HCT116 (cell line): ENCODE measurements around the gene MYORG. TPM values are rescaled to one million over a fixed set of nuclear protein-coding genes. Genes with fewer than 3 reads are reported as not detected.

Experiments
- ATAC-seq: fragments of 200-7000 bp; cut with Tn5 transposase; 2 replicates; pipeline ENCODE4 v1.9.1; 2020; ENCODE audit warnings: mild to moderate bottlenecking, moderate library complexity
- BruUV-seq: library from RNA; stranded (reverse); fragments of 400-500 nt; replicated peaks from 2 replicates; lab custom pipeline; 2021; lab: Mats Ljungman, UMichigan
- CTCF ChIA-PET: fragments of 300-600 bp; sonication (Branson Sonifier 250); formaldehyde crosslinking; loops from one replicate; lab custom pipeline; 2021; ENCODE audit warnings: antibody characterized with exemption; lab: Charles Lee
- POLR2A ChIA-PET: fragments of 300-600, 350-600 bp; sonication (Branson Sonifier 250); formaldehyde crosslinking; loops from one replicate; lab custom pipeline; 2021; ENCODE audit warnings: antibody characterized with exemption; lab: Charles Lee
- RAD21 ChIA-PET, 2 experiments: fragments of 300-600 bp; sonication (Branson Sonifier 250); formaldehyde crosslinking; loops; one replicate each; lab custom pipeline; 2023; ENCODE audit warnings: low total read pairs in 2 of 2; ENCODE audit not compliant: uncharacterized antibody in 2 of 2, unreplicated experiment in 2 of 2, low non-redundant PET in 1 of 2; lab: Charles Lee
- DNase-seq: peaks from one replicate; pipeline ENCODE4 v3.0.0-alpha.2; 2010; ENCODE audit warnings: low read depth, low spot score
- H2AFZ ChIP-seq: fragments of 200-600 bp; shearing (Covaris generic), sonication (generic); 2 replicates; pipeline ENCODE4 v1.6.1; 2017; ENCODE audit warnings: low read depth, mixed run types, mixed read lengths, antibody characterized with exemption, low read length; ENCODE audit not compliant: poor library complexity, severe bottlenecking
- H3K27ac ChIP-seq: 2 replicates; pipeline ENCODE4 v1.5.1; 2012; ENCODE audit warnings: low read depth, low read length
- H3K27me3 ChIP-seq: fragments of 200-600 bp; sonication (generic); 2 replicates; pipeline ENCODE4 v1.6.1; 2016; ENCODE audit warnings: mixed run types, low read length, mixed read lengths; ENCODE audit not compliant: insufficient read depth
- H3K36me3 ChIP-seq, 2 experiments: fragments of 200-500 bp in 1 of 2; fragments of 200-600 bp in 1 of 2; sonication (Bioruptor generic) in 1 of 2; sonication (generic) in 1 of 2; 2 replicates each; pipeline versions ENCODE4 v1.5.1 to v1.6.1; 2014 to 2016; ENCODE audit warnings: low read length in 2 of 2, inconsistent platforms in 1 of 2, mixed read lengths in 1 of 2, mixed run types in 1 of 2; ENCODE audit not compliant: insufficient read depth in 2 of 2, control insufficient read depth in 1 of 2
- H3K4me1 ChIP-seq, 2 experiments: fragments of 200-600 bp in 1 of 2; sonication (generic) in 1 of 2; 2 replicates each; pipeline versions ENCODE4 v1.5.1 to v1.6.1; 2012 to 2017; ENCODE audit warnings: low read length in 2 of 2, inconsistent platforms in 1 of 2, mild to moderate bottlenecking in 1 of 2, mixed read lengths in 1 of 2, mixed run types in 1 of 2, moderate library complexity in 1 of 2; ENCODE audit not compliant: insufficient read depth in 2 of 2, control insufficient read depth in 1 of 2
- H3K4me2 ChIP-seq: fragments of 200-600 bp; sonication (generic); 2 replicates; pipeline ENCODE4 v1.6.1; 2017; ENCODE audit warnings: mixed run types, low read length, mixed read lengths
- H3K4me3 ChIP-seq, 2 experiments: fragments of 200-600 bp in 1 of 2; sonication (generic) in 1 of 2; replicated peaks in 1 of 2; 2 replicates each; pipeline ENCODE4 v1.5.1; 2011 to 2016; ENCODE audit warnings: low read length in 2 of 2, control low read depth in 1 of 2, low read depth in 1 of 2, mild to moderate bottlenecking in 1 of 2, mixed read lengths in 1 of 2, mixed run types in 1 of 2
- H3K79me2 ChIP-seq: fragments of 200-600 bp; sonication (generic); 2 replicates; pipeline ENCODE4 v1.6.1; 2017; ENCODE audit warnings: mild to moderate bottlenecking, mixed run types, low read length, moderate library complexity, mixed read lengths; ENCODE audit not compliant: insufficient read depth
- H3K9ac ChIP-seq: fragments of 200-600 bp; sonication (generic); 2 replicates; pipeline ENCODE4 v1.6.1; 2016; ENCODE audit warnings: low read length, mixed read lengths
- H3K9me2 ChIP-seq: fragments of 200-600 bp; sonication (generic), shearing (Covaris generic); 2 replicates; pipeline ENCODE4 v1.6.1; 2017; ENCODE audit warnings: mixed run types, mild to moderate bottlenecking, moderate library complexity; ENCODE audit not compliant: insufficient read depth
- H3K9me3 ChIP-seq, 2 experiments: fragments of 200-500 bp in 1 of 2; fragments of 200-600 bp in 1 of 2; sonication (Bioruptor generic) in 1 of 2; sonication (generic) in 1 of 2; 2 replicates each; pipeline ENCODE4 v1.6.1; 2014 to 2017; ENCODE audit warnings: low read length in 2 of 2, mixed read lengths in 2 of 2, inconsistent platforms in 1 of 2, low read depth in 1 of 2, mild to moderate bottlenecking in 1 of 2, mixed run types in 1 of 2, moderate library complexity in 1 of 2; ENCODE audit not compliant: control insufficient read depth in 1 of 2, insufficient read depth in 1 of 2
- H4K20me1 ChIP-seq: fragments of 200-600 bp; sonication (generic), shearing (Covaris generic); 2 replicates; pipeline ENCODE4 v1.6.1; 2017; ENCODE audit warnings: mixed run types, mild to moderate bottlenecking, moderate library complexity; ENCODE audit not compliant: insufficient read depth
- CBX3 ChIP-seq: IDR thresholded peaks from 2 replicates; pipeline ENCODE4 v1.6.1; 2012; ENCODE audit warnings: low read depth
- EGR1 ChIP-seq: IDR thresholded peaks from 2 replicates; pipeline ENCODE4 v1.6.1; 2012; ENCODE audit warnings: low read depth
- ELF1 ChIP-seq: IDR thresholded peaks from 2 replicates; pipeline ENCODE4 v1.6.1; 2012; ENCODE audit warnings: low read depth, borderline replicate concordance
- EZH2 ChIP-seq: fragments of 200-600 bp; sonication (generic); IDR thresholded peaks from 2 replicates; pipeline ENCODE4 v1.6.1; 2017; ENCODE audit warnings: antibody characterized with exemption, mixed run types
- FOSL1 ChIP-seq: IDR thresholded peaks from 2 replicates; pipeline ENCODE4 v1.6.1; 2012; ENCODE audit warnings: low read depth
- JUND ChIP-seq: IDR thresholded peaks from 2 replicates; pipeline ENCODE4 v1.6.1; 2012
- POLR2A ChIP-seq: IDR thresholded peaks from 2 replicates; pipeline ENCODE4 v1.7.0; 2011; ENCODE audit warnings: borderline replicate concordance; ENCODE audit not compliant: insufficient read depth, insufficient read length; ENCODE audit errors: extremely low read depth
- POLR2AphosphoS5 ChIP-seq: IDR thresholded peaks from 2 replicates; pipeline ENCODE4 v1.6.1; 2011; ENCODE audit warnings: mild to moderate bottlenecking, low read depth, low read length, moderate library complexity
- RAD21 ChIP-seq: IDR thresholded peaks from 2 replicates; pipeline ENCODE4 v1.6.1; 2012; ENCODE audit warnings: low read depth, mild to moderate bottlenecking
- SIN3A ChIP-seq: IDR thresholded peaks from 2 replicates; pipeline ENCODE4 v1.6.1; 2012; ENCODE audit warnings: low read depth
- SP1 ChIP-seq: IDR thresholded peaks from 2 replicates; pipeline ENCODE4 v1.6.1; 2012; ENCODE audit warnings: low read depth
- SRF ChIP-seq: IDR thresholded peaks from 2 replicates; pipeline ENCODE4 v1.6.1; 2012; ENCODE audit warnings: low read depth
- TCF7L2 ChIP-seq: IDR thresholded peaks from 2 replicates; pipeline ENCODE4 v1.7.0; 2011; ENCODE audit warnings: borderline replicate concordance, inconsistent platforms; ENCODE audit not compliant: insufficient read depth, insufficient read length; ENCODE audit errors: extremely low read depth
- YY1 ChIP-seq: IDR thresholded peaks from 2 replicates; pipeline ENCODE4 v1.6.1; 2011; ENCODE audit warnings: low read length, low read depth, moderate library complexity, mild to moderate bottlenecking; ENCODE audit not compliant: insufficient replicate concordance; ENCODE audit errors: extremely low read depth
- intact Hi-C: fragments of 100-400 bp; cut with micrococcal nuclease; formaldehyde crosslinking; loops from 2 replicates; pipeline ENCODE4 v1.10.0; 2022
- total RNA-seq: library from RNA; stranded (reverse); gene quantifications from one replicate; pipeline ENCODE4 v1.2.1, GENCODE V29; 2021; ENCODE audit not compliant: unreplicated experiment
- TF ChIP-seq, protein P1 (sequence below): IDR thresholded peaks from 2 replicates; pipeline ENCODE4 v1.6.1; 2012
- TF ChIP-seq, protein P2 (sequence below): IDR thresholded peaks from 2 replicates; pipeline ENCODE4 v1.6.1; 2012
- TF ChIP-seq, protein P3 (sequence below): IDR thresholded peaks from 2 replicates; pipeline ENCODE4 v1.6.1; 2012; ENCODE audit warnings: low read depth
- TF ChIP-seq, protein P4 (sequence below), 3 experiments: fragments of 200-600 bp in 1 of 3; sonication (generic) in 1 of 3; IDR thresholded peaks in 2 of 3; conservative IDR thresholded peaks in 1 of 3; 2 replicates each; pipeline ENCODE4 v1.5.1; 2012 to 2017; ENCODE audit warnings: low read depth in 2 of 3, low read length in 2 of 3, antibody characterized with exemption in 1 of 3, borderline replicate concordance in 1 of 3, control low read depth in 1 of 3, mild to moderate bottlenecking in 1 of 3, mixed read lengths in 1 of 3, mixed run types in 1 of 3, moderate library complexity in 1 of 3; ENCODE audit not compliant: insufficient read depth in 1 of 3

Gene MYORG
- total RNA-seq, 1 experiment from 2014 or later: 8.5 TPM

DNA sequence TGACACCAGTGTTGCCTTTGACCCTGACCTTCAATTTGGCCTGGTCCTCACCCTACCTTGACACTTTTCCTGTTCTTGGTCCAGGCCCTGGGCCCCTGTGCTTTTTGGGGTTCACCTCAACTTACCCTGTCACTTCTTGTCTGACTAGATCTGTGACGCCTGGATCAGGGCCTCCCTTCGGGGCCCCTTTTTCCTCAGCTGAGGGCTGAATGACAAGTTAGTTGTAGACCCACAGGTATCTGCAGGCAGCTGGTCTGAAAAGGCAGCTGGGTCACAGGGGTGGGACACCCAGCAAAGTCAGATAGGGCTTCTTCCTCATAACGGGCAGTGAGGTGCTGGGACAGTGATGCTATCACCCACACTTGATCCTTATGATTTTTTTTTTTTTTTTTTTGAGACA, 10.0 kb upstream of the MYORG start:
- H3K9me3 ChIP-seq: no peaks in the 10 kb centered on the region
- no peak for DNase-seq
- no peak overlapping the region for H3K27ac ChIP-seq
- no peaks in the 10 kb centered on the region for H3K9me2 ChIP-seq
- no peaks in the 10 kb centered on the region for H3K4me1 ChIP-seq
- H3K4me3 ChIP-seq: no peak overlapping the region
- no peaks in the 10 kb centered on the region for H3K79me2 ChIP-seq
- intact Hi-C loops: no loop called here
- POLR2A ChIA-PET: no interaction called here
- no peak overlapping the region for H3K9ac ChIP-seq
- H2AFZ ChIP-seq: no peak overlapping the region
- H3K4me2 ChIP-seq: no peak overlapping the region
- no peaks in the 10 kb centered on the region for H3K36me3 ChIP-seq
- ATAC-seq: no peak
- BruUV-seq: no TSS peak
- TF ChIP-seq, protein P1, sequence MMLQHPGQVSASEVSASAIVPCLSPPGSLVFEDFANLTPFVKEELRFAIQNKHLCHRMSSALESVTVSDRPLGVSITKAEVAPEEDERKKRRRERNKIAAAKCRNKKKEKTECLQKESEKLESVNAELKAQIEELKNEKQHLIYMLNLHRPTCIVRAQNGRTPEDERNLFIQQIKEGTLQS: no peak
- TF ChIP-seq EGR1 (no peak), SIN3A (no peak), EZH2 (no peak), ELF1 (no peak), POLR2AphosphoS5 (no peak), JUND (no peak), POLR2A (no peak), FOSL1 (no peak), TCF7L2 (no peak), SRF (no peak), SP1 (no peak), YY1 (no peak), RAD21 (no peak), CBX3 (no peak)
- TF ChIP-seq, protein P2, sequence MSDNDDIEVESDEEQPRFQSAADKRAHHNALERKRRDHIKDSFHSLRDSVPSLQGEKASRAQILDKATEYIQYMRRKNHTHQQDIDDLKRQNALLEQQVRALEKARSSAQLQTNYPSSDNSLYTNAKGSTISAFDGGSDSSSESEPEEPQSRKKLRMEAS: no peak
- TF ChIP-seq, protein P3, sequence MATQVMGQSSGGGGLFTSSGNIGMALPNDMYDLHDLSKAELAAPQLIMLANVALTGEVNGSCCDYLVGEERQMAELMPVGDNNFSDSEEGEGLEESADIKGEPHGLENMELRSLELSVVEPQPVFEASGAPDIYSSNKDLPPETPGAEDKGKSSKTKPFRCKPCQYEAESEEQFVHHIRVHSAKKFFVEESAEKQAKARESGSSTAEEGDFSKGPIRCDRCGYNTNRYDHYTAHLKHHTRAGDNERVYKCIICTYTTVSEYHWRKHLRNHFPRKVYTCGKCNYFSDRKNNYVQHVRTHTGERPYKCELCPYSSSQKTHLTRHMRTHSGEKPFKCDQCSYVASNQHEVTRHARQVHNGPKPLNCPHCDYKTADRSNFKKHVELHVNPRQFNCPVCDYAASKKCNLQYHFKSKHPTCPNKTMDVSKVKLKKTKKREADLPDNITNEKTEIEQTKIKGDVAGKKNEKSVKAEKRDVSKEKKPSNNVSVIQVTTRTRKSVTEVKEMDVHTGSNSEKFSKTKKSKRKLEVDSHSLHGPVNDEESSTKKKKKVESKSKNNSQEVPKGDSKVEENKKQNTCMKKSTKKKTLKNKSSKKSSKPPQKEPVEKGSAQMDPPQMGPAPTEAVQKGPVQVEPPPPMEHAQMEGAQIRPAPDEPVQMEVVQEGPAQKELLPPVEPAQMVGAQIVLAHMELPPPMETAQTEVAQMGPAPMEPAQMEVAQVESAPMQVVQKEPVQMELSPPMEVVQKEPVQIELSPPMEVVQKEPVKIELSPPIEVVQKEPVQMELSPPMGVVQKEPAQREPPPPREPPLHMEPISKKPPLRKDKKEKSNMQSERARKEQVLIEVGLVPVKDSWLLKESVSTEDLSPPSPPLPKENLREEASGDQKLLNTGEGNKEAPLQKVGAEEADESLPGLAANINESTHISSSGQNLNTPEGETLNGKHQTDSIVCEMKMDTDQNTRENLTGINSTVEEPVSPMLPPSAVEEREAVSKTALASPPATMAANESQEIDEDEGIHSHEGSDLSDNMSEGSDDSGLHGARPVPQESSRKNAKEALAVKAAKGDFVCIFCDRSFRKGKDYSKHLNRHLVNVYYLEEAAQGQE: no peak
- TF ChIP-seq, protein P4, sequence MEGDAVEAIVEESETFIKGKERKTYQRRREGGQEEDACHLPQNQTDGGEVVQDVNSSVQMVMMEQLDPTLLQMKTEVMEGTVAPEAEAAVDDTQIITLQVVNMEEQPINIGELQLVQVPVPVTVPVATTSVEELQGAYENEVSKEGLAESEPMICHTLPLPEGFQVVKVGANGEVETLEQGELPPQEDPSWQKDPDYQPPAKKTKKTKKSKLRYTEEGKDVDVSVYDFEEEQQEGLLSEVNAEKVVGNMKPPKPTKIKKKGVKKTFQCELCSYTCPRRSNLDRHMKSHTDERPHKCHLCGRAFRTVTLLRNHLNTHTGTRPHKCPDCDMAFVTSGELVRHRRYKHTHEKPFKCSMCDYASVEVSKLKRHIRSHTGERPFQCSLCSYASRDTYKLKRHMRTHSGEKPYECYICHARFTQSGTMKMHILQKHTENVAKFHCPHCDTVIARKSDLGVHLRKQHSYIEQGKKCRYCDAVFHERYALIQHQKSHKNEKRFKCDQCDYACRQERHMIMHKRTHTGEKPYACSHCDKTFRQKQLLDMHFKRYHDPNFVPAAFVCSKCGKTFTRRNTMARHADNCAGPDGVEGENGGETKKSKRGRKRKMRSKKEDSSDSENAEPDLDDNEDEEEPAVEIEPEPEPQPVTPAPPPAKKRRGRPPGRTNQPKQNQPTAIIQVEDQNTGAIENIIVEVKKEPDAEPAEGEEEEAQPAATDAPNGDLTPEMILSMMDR (IDR thresholded peaks at IDR 0.05 in 2 of 3, conservative IDR thresholded peaks at IDR 0.05 in 1 of 3; ENCODE audit: borderline replicate concordance in 1 of 3, insufficient read depth in 1 of 3, low read depth in 2 of 3, low read length in 2 of 3): no peak
- H4K20me1 ChIP-seq: no peaks in the 10 kb centered on the region
- no peaks in the 10 kb centered on the region for H3K27me3 ChIP-seq
- RAD21 ChIA-PET: no interaction called here
- CTCF ChIA-PET: interaction anchor here (0.9 kb wide), 1 partner anchor 9 kb away, joined by 3 read pairs; no protein-coding TSS in a partner anchor
